H1 (cell line): Measurements from ENCODE around the gene ENPP6. TPM values are rescaled to one million over a fixed set of nuclear protein-coding genes. Genes with fewer than 3 reads are reported as not detected.

ENCODE experiments used
- CTCF ChIA-PET: fragments of 300-600 bp; sonication (Branson Sonifier 250); formaldehyde crosslinking; loops from one replicate; lab custom pipeline; 2021; ENCODE audit not compliant: partially characterized antibody; lab: Charles Lee
- POLR2A ChIA-PET: fragments of 300-600 bp; sonication (Branson Sonifier 250); formaldehyde crosslinking; loops from one replicate; lab custom pipeline; 2021; ENCODE audit warnings: inconsistent platforms; ENCODE audit not compliant: partially characterized antibody; lab: Charles Lee
- DNase-seq, 2 experiments: peaks; one replicate each; pipeline versions ENCODE4 v3.0.0 to v3.0.0-alpha.2; 2010 to 2022; ENCODE audit warnings: low spot score in 2 of 2, low read depth in 1 of 2, mixed read lengths in 1 of 2
- FAIRE-seq: peaks from 2 replicates; lab custom pipeline; 2011; peaks lifted over from hg19 to GRCh38; lab: Jason Lieb, UNC
- H2AFZ ChIP-seq: 2 replicates; pipeline ENCODE4 v1.8.1; 2012; ENCODE audit warnings: low read length, inconsistent platforms
- H2AK5ac ChIP-seq: 2 replicates; pipeline ENCODE4 v1.6.1; 2013; ENCODE audit warnings: low read depth, low read length
- H2BK120ac ChIP-seq: replicated peaks from 2 replicates; pipeline ENCODE3; 2013; ENCODE audit warnings: low read depth, low read length, inconsistent platforms
- H2BK12ac ChIP-seq: 2 replicates; pipeline ENCODE4 v1.6.1; 2013; ENCODE audit warnings: low read depth, low read length
- H2BK15ac ChIP-seq: 2 replicates; pipeline ENCODE4 v1.6.1; 2013; ENCODE audit warnings: low read length
- H2BK20ac ChIP-seq: 2 replicates; pipeline ENCODE4 v1.6.1; 2013; ENCODE audit warnings: low read length
- H2BK5ac ChIP-seq: 2 replicates; pipeline ENCODE4 v1.6.1; 2013; ENCODE audit warnings: low read depth, low read length
- H3K14ac ChIP-seq: 2 replicates; pipeline ENCODE4 v1.6.1; 2013; ENCODE audit warnings: inconsistent platforms; ENCODE audit not compliant: insufficient read length
- H3K18ac ChIP-seq: 2 replicates; pipeline ENCODE4 v1.6.1; 2013; ENCODE audit warnings: low read length; ENCODE audit errors: extremely low read depth
- H3K23ac ChIP-seq: 2 replicates; pipeline ENCODE4 v1.6.1; 2013; ENCODE audit warnings: inconsistent platforms; ENCODE audit not compliant: insufficient read length
- H3K23me2 ChIP-seq: 2 replicates; pipeline ENCODE4 v1.6.1; 2013; ENCODE audit warnings: low read depth, low read length
- H3K27ac ChIP-seq: 2 replicates; pipeline ENCODE4 v1.6.1; 2011; ENCODE audit warnings: low read depth, low read length, inconsistent platforms
- H3K27me3 ChIP-seq, 4 experiments: replicated peaks in 1 of 4; 1 replicate in 1 of 4; 2 replicates in 3 of 4; pipeline versions ENCODE4 v1.6.1 to v1.8.1; 2011 to 2013; ENCODE audit warnings: low read length in 3 of 4, mild to moderate bottlenecking in 3 of 4, inconsistent platforms in 2 of 4, mixed read lengths in 2 of 4, moderate library complexity in 1 of 4; ENCODE audit not compliant: control insufficient read depth in 3 of 4, insufficient read depth in 3 of 4; ENCODE audit errors: extremely low read depth in 1 of 4
- H3K36me3 ChIP-seq, 4 experiments: 2 replicates each; pipeline versions ENCODE4 v1.6.1 to v1.8.1; 2011 to 2013; ENCODE audit warnings: mild to moderate bottlenecking in 4 of 4, low read length in 3 of 4, moderate library complexity in 2 of 4, control low read depth in 1 of 4, inconsistent platforms in 1 of 4; ENCODE audit not compliant: insufficient read depth in 4 of 4, control insufficient read depth in 2 of 4
- H3K4ac ChIP-seq: replicated peaks from 2 replicates; pipeline ENCODE3; 2013; ENCODE audit warnings: low read length, low read depth, mixed read lengths, inconsistent platforms; ENCODE audit not compliant: insufficient read length
- H3K4me1 ChIP-seq, 4 experiments: replicated peaks in 1 of 4; 1 replicate in 1 of 4; 2 replicates in 3 of 4; pipeline versions ENCODE4 v1.6.1 to v1.8.1; 2011 to 2013; ENCODE audit warnings: low read length in 3 of 4, inconsistent platforms in 2 of 4, mixed read lengths in 1 of 4; ENCODE audit not compliant: insufficient read depth in 4 of 4, control insufficient read depth in 3 of 4
- H3K4me2 ChIP-seq, 2 experiments: 2 replicates each; pipeline versions ENCODE4 v1.6.1 to v1.8.1; 2011 to 2013; ENCODE audit warnings: low read depth in 2 of 2, low read length in 2 of 2, control low read depth in 1 of 2, inconsistent platforms in 1 of 2, mild to moderate bottlenecking in 1 of 2; ENCODE audit not compliant: insufficient read depth in 1 of 2
- H3K4me3 ChIP-seq, 4 experiments: fragments of 200-600, 300-600 bp in 1 of 4; sonication (generic), shearing (Covaris generic), sonication (Bioruptor Twin) in 1 of 4; 2 replicates each; pipeline versions ENCODE4 v1.5.1 to v1.8.1; 2011 to 2016; ENCODE audit warnings: low read length in 4 of 4, low read depth in 3 of 4, control low read depth in 2 of 4, inconsistent platforms in 2 of 4, mild to moderate bottlenecking in 2 of 4, mixed read lengths in 1 of 4, moderate library complexity in 1 of 4; ENCODE audit not compliant: insufficient read depth in 2 of 4; ENCODE audit errors: extremely low read depth in 1 of 4
- H3K56ac ChIP-seq: replicated peaks from 2 replicates; pipeline ENCODE3; 2013; ENCODE audit warnings: low read depth, mild to moderate bottlenecking, mixed read lengths, low read length, inconsistent platforms; ENCODE audit not compliant: insufficient read length
- H3K79me1 ChIP-seq: 2 replicates; pipeline ENCODE4 v1.6.1; 2013; ENCODE audit warnings: low read depth, low read length, control low read depth
- H3K79me2 ChIP-seq, 2 experiments: 2 replicates each; pipeline versions ENCODE4 v1.6.1 to v1.8.1; 2012 to 2013; ENCODE audit warnings: low read length in 2 of 2, mild to moderate bottlenecking in 2 of 2, inconsistent platforms in 1 of 2; ENCODE audit not compliant: insufficient read depth in 2 of 2, control insufficient read depth in 1 of 2
- H3K9ac ChIP-seq, 4 experiments: replicated peaks in 1 of 4; 1 replicate in 1 of 4; 2 replicates in 3 of 4; pipeline versions ENCODE4 v1.6.1 to v1.8.1; 2011 to 2013; ENCODE audit warnings: low read depth in 3 of 4, low read length in 3 of 4, control low read depth in 2 of 4, mild to moderate bottlenecking in 2 of 4, moderate library complexity in 2 of 4, inconsistent platforms in 1 of 4; ENCODE audit errors: extremely low read depth in 1 of 4
- H3K9me3 ChIP-seq, 2 experiments: 2 replicates each; pipeline versions ENCODE4 v1.6.1 to v1.8.1; 2012 to 2013; ENCODE audit warnings: mild to moderate bottlenecking in 2 of 2, moderate library complexity in 2 of 2, control low read depth in 1 of 2, inconsistent platforms in 1 of 2, low read depth in 1 of 2, low read length in 1 of 2, mixed read lengths in 1 of 2; ENCODE audit not compliant: insufficient read depth in 2 of 2
- H4K20me1 ChIP-seq, 2 experiments: replicated peaks in 1 of 2; 2 replicates each; pipeline versions ENCODE3 to v1.8.1; 2011 to 2013; ENCODE audit warnings: inconsistent platforms in 2 of 2, low read length in 2 of 2, mild to moderate bottlenecking in 1 of 2; ENCODE audit not compliant: insufficient read depth in 2 of 2, control insufficient read depth in 1 of 2
- H4K5ac ChIP-seq: 2 replicates; pipeline ENCODE4 v1.6.1; 2013; ENCODE audit warnings: low read length, low read depth, mixed read lengths, inconsistent platforms; ENCODE audit not compliant: insufficient read length
- H4K8ac ChIP-seq: 2 replicates; pipeline ENCODE4 v1.8.0; 2013; ENCODE audit warnings: mild to moderate bottlenecking, moderate library complexity, low read length, inconsistent platforms; ENCODE audit not compliant: insufficient read depth; ENCODE audit errors: extremely low read depth
- H4K91ac ChIP-seq: replicated peaks from 2 replicates; pipeline ENCODE3; 2013; ENCODE audit warnings: low read length, mixed read lengths, inconsistent platforms; ENCODE audit not compliant: insufficient read length
- ASH2L ChIP-seq: fragments of 200-600, 300-600 bp; sonication (generic); IDR thresholded peaks from one replicate; pipeline ENCODE4 v1.7.1; 2017; ENCODE audit warnings: low read length
- E2F6 ChIP-seq: IDR thresholded peaks from 2 replicates; pipeline ENCODE4 v1.6.1; 2012; ENCODE audit warnings: inconsistent platforms
- EGR1 ChIP-seq: IDR thresholded peaks from 2 replicates; pipeline ENCODE4 v1.6.1; 2011; ENCODE audit warnings: low read depth, low read length, borderline replicate concordance
- FOSL1 ChIP-seq: IDR thresholded peaks from 2 replicates; pipeline ENCODE4 v1.6.1; 2011; ENCODE audit warnings: mild to moderate bottlenecking, low read depth, low read length, moderate library complexity; ENCODE audit not compliant: insufficient read depth
- GTF2F1 ChIP-seq: IDR thresholded peaks from 2 replicates; pipeline ENCODE4 v1.6.1; 2012; ENCODE audit warnings: low read depth, low read length, improper control_type of control experiment, borderline replicate concordance
- RXRA ChIP-seq: IDR thresholded peaks from 2 replicates; pipeline ENCODE4 v1.6.1; 2011; ENCODE audit warnings: low read depth, mild to moderate bottlenecking, low read length, moderate library complexity; ENCODE audit not compliant: insufficient read depth
- SIRT6 ChIP-seq: IDR thresholded peaks from one replicate; pipeline ENCODE4 v1.7.1; 2012; ENCODE audit warnings: low read length, inconsistent platforms
- SRF ChIP-seq: IDR thresholded peaks from 2 replicates; pipeline ENCODE4 v1.6.1; 2011; ENCODE audit warnings: mild to moderate bottlenecking, low read depth, low read length, moderate library complexity
- TAF1 ChIP-seq: IDR thresholded peaks from 2 replicates; pipeline ENCODE4 v1.6.1; 2011; ENCODE audit warnings: mild to moderate bottlenecking, low read depth, low read length
- TBP ChIP-seq: IDR thresholded peaks from 2 replicates; pipeline ENCODE4 v1.6.1; 2011; ENCODE audit warnings: low read depth, low read length, improper control_type of control experiment
- WGBS, 2 experiments: shearing (Covaris generic) in 1 of 2; methylation state at CpG; one replicate each; pipeline versions ENCODE4 v1.1.6 to v1.1.7; 2013 to 2015; ENCODE audit warnings: low lambda C conversion rate in 2 of 2, mixed read lengths in 2 of 2, inconsistent platforms in 1 of 2, low coverage in 1 of 2, missing lambda C conversion rate in 1 of 2; ENCODE audit not compliant: insufficient replicate concordance in 2 of 2, insufficient coverage in 1 of 2, insufficient read length in 1 of 2; ENCODE audit errors: extremely low coverage in 1 of 2, missing lambda C conversion rate in 1 of 2; 5-methylcytosine and 5-hydroxymethylcytosine counted together
- polyA plus RNA-seq, 7 experiments: library from polyadenylated mRNA; depleted of rRNA in 3 of 7; stranded (reverse) in 5 of 7; unstranded in 2 of 7; fragments of >200 nt in 5 of 7; fragments of 200-250 nt in 2 of 7; gene quantifications; 1 replicate in 5 of 7; 2 replicates in 1 of 7; 4 replicates in 1 of 7; pipeline versions ENCODE4 v1.2.1 to v1.2.3, GENCODE V29; 2011 to 2013; ENCODE audit warnings: missing spikeins in 2 of 7, mixed read lengths in 2 of 7
- total RNA-seq: library from RNA; stranded (reverse); fragmentation: NEBNext Ultra II Directional; extraction: Animal tissue kit (Norgen Biotek cat#: 25700); gene quantifications from 2 replicates; pipeline ENCODE4 v1.2.1, GENCODE V29; 2021

ENPP6 gene
- total and polyA plus RNA-seq, 2 of the 8 experiments (the other 6 are each of a cell fraction or from before 2014, with no cell fraction given) = 0.11 to 0.20 TPM

GRCh38 chr4:184201179-184201578 lies 16.5 kb downstream of the ENPP6 start:
- Histone ChIP-seq H3K4me3 (no peak overlapping the region), H4K8ac (no peak overlapping the region), H3K27ac (no peak overlapping the region), H3K4me2 (no peak overlapping the region), H3K56ac (no peak overlapping the region), H4K91ac (no peak overlapping the region), H2AK5ac (no peak overlapping the region), H3K23ac (no peak overlapping the region), H2BK120ac (no peak overlapping the region), H2BK12ac (no peak overlapping the region), H3K9ac (no peak overlapping the region), H3K4me1 (peaks cover 0 to 6% (median 2%) of the 10 kb centered on the region in 4 experiments; a peak in 2 of 7 replicates)
- WGBS, 2 experiments = 83% methylated on average over 7 of the region's 7 CpGs; no CpG with 5 or more reads in 1 of the 2 experiments
- FAIRE-seq (no peak), DNase-seq (no peak)
- CTCF ChIA-PET = interaction anchor here (0.6 to 1.1 kb wide), 5 partner anchors 17 to 1149 kb away, joined by 3 read pairs; partner anchors contain the start of gene ENPP6
- TF ChIP-seq ASH2L = no peak
- TF ChIP-seq EGR1 = no peak
- no peak for TF ChIP-seq GTF2F1
- TF ChIP-seq SIRT6 = no peak
- no peak for TF ChIP-seq FOSL1
- no peak for TF ChIP-seq TBP
- TF ChIP-seq SRF = no peak
- no peak for TF ChIP-seq TAF1
- TF ChIP-seq E2F6 = no peak
- TF ChIP-seq RXRA = no peak
- TF ChIP-seq, all 59 proteins: peak for 0
- Histone ChIP-seq H3K18ac (no peak overlapping the region), H2BK20ac (no peak overlapping the region), H2AFZ (no peak overlapping the region), H3K36me3 (no peaks in the 10 kb centered on the region), H3K23me2 (no peaks in the 10 kb centered on the region), H3K27me3 (no peaks in the 10 kb centered on the region), H3K9me3 (no peaks in the 10 kb centered on the region), H3K79me1 (no peaks in the 10 kb centered on the region), H2BK15ac (no peak overlapping the region), H3K4ac (no peak overlapping the region), H4K5ac (no peak overlapping the region), H3K14ac (no peak overlapping the region), H3K79me2 (no peaks in the 10 kb centered on the region), H4K20me1 (no peaks in the 10 kb centered on the region), H2BK5ac (no peak overlapping the region)
- POLR2A ChIA-PET = no interaction called here
